Colonic mucosa (tissue), 4 donors: ENCODE measurements around the gene ASF1A. TPM values are rescaled to one million over a fixed set of nuclear protein-coding genes. Genes with fewer than 3 reads are reported as not detected.

ENCODE experiments used
- DNase-seq: peaks from one replicate; pipeline ENCODE4 v3.0.0-alpha.2; 2020
- H3K27ac ChIP-seq: fragments of 200-600 bp; one replicate; pipeline ENCODE4 v1.8.0; 2021
- H3K27me3 ChIP-seq: fragments of 200-600 bp; one replicate; pipeline ENCODE4 v1.8.0; 2021
- H3K36me3 ChIP-seq: fragments of 200-600 bp; one replicate; pipeline ENCODE4 v1.8.0; 2021
- H3K4me1 ChIP-seq: fragments of 200-600 bp; one replicate; pipeline ENCODE4 v1.8.0; 2021; ENCODE audit warnings: mild to moderate bottlenecking
- H3K4me3 ChIP-seq: fragments of 200-600 bp; one replicate; pipeline ENCODE4 v1.8.0; 2021
- H3K9ac ChIP-seq, 2 donors: one replicate each; pipeline ENCODE4 v1.7.0; 2013; ENCODE audit warnings: control low read depth in 2 of 2, low read depth in 2 of 2, low read length in 2 of 2
- H3K9me3 ChIP-seq: fragments of 200-600 bp; one replicate; pipeline ENCODE4 v1.8.0; 2021
- CTCF ChIP-seq: fragments of 200-600 bp; IDR thresholded peaks from one replicate; pipeline ENCODE4 v1.8.0; 2022; ENCODE audit warnings: antibody characterized with exemption, mild to moderate bottlenecking
- intact Hi-C: fragments of 100-400 bp; cut with DNase I; formaldehyde crosslinking; loops from one replicate; pipeline ENCODE4 v1.14.1; 2022
- total RNA-seq, 2 donors: library from RNA; stranded (reverse); fragmentation: NEBNext Ultra II Directional in 1 of 2; extraction: Animal tissue kit (Norgen Biotek cat#: 25700) in 1 of 2; gene quantifications; one replicate each; pipeline ENCODE4 v1.2.1, GENCODE V29; 2021
- donor health status: healthy.
- donor health status: DM: no; HTN: no; CAD: no.
- donor health status: DM: no; HTN: no; CAD: no.

ASF1A gene
- total RNA-seq, 2 donors from 2014 or later, result 17.7 to 20.4 TPM

- H3K27ac ChIP-seq, result no peak overlapping the region
Observed at GRCh38 chr6:118930680-118931079, 36.7 kb downstream of the ASF1A start.

GRCh38 chr6:118931436-118931835 lies 37.5 kb downstream of the ASF1A start:
- no peaks in the 10 kb centered on the region for H3K4me1 ChIP-seq
- no peak overlapping the region for H3K4me3 ChIP-seq
- H3K27ac ChIP-seq, result no peak overlapping the region
- DNase-seq, result no peak
- no peak overlapping the region for H3K9ac ChIP-seq
- intact Hi-C loops, result loop anchor here (5.0 kb wide), 1 partner anchor 34 kb away; no protein-coding TSS in a partner anchor
- H3K9me3 ChIP-seq, result no peaks in the 10 kb centered on the region
- no peaks in the 10 kb centered on the region for H3K36me3 ChIP-seq
- no peak for TF ChIP-seq CTCF
- H3K27me3 ChIP-seq, result no peaks in the 10 kb centered on the region

More at GRCh38 chr6:118930680-118931079, 36.7 kb downstream of the ASF1A start:
- Histone ChIP-seq H3K4me1 (no peaks in the 10 kb centered on the region), H3K36me3 (no peaks in the 10 kb centered on the region), H3K9me3 (no peaks in the 10 kb centered on the region), H3K4me3 (no peak overlapping the region), H3K9ac (no peak overlapping the region), H3K27me3 (no peaks in the 10 kb centered on the region)
- no peak for TF ChIP-seq CTCF
- intact Hi-C loops, result loop anchor here (5.0 kb wide), 1 partner anchor 33 kb away; no protein-coding TSS in a partner anchor
- no peak for DNase-seq

GRCh38 chr6:118932421-118932820 lies 38.5 kb downstream of the ASF1A start:
- Histone ChIP-seq H3K27ac (no peak overlapping the region), H3K27me3 (no peaks in the 10 kb centered on the region), H3K36me3 (no peaks in the 10 kb centered on the region), H3K4me3 (no peak overlapping the region), H3K9ac (no peak overlapping the region), H3K9me3 (no peaks in the 10 kb centered on the region), H3K4me1 (no peaks in the 10 kb centered on the region)
- no peak for DNase-seq
- intact Hi-C loops, result loop anchor here (5.0 kb wide), 1 partner anchor 35 kb away; no protein-coding TSS in a partner anchor
- TF ChIP-seq CTCF, result no peak

GRCh38 chr6:118933855-118934460 lies 40.0 kb downstream of the ASF1A start:
- no peak for TF ChIP-seq CTCF
- no peaks in the 10 kb centered on the region for H3K9me3 ChIP-seq
- no peak for DNase-seq
- H3K36me3 ChIP-seq, result no peaks in the 10 kb centered on the region
- H3K4me3 ChIP-seq, result peak overlapping the region; percentile 77
- intact Hi-C loops, result loop anchor here (5.0 kb wide), 1 partner anchor 37 kb away; no protein-coding TSS in a partner anchor
- peak overlapping the region; percentile 40 to 55 for H3K9ac ChIP-seq
- peak overlapping the region; percentile 98 for H3K27ac ChIP-seq
- no peaks in the 10 kb centered on the region for H3K4me1 ChIP-seq
- H3K27me3 ChIP-seq, result no peaks in the 10 kb centered on the region

- TF ChIP-seq CTCF, result no peak
- Histone ChIP-seq H3K4me1 (no peaks in the 10 kb centered on the region), H3K4me3 (peak within 1 kb of the TSS; percentile 77), H3K27ac (peak within 1 kb of the TSS; percentile 98), H3K9me3 (no peaks in the 10 kb centered on the region), H3K9ac (peak within 1 kb of the TSS; percentile 71 to 94), H3K27me3 (no peaks in the 10 kb centered on the region), H3K36me3 (no peaks in the 10 kb centered on the region)
- intact Hi-C loops, result loop anchor here (5.0 kb wide), 1 partner anchor 37 kb away; no protein-coding TSS in a partner anchor
- DNase-seq, result peak; percentile 94
Observed at GRCh38 chr6:118934461-118935330, 40.7 kb downstream of the ASF1A start, which contains the start of gene MCM9. TSS of gene MCM9 (minus strand) at chr6:118935159. CDS start at chr6:118931723, 3,436 bp downstream.
